ENCODE measurements around the gene VAPA.

VAPA gene

GRCh38 chr18:9951022-9951859 lies 37.4 kb downstream of the VAPA start:
- POLR2A ChIA-PET (ENCODE audit: low non-redundant PET): no interaction called here
- DNase-seq (ENCODE audit: low spot score): peak; percentile 48
- peak; percentile 54 for TF ChIP-seq CTCF (conservative IDR thresholded peaks at IDR 0.05; ENCODE audit: low read depth)
- H3K27ac ChIP-seq: no peak overlapping the region
- CTCF ChIA-PET: interaction anchor here (0.6 to 1.1 kb wide), 3 partner anchors 13 to 631 kb away, joined by 3 read pairs; no protein-coding TSS in a partner anchor

GRCh38 chr18:9952633-9953416 lies 39.0 kb downstream of the VAPA start:
- peak; percentile 50 for DNase-seq (ENCODE audit: low spot score)
- H3K27ac ChIP-seq: peak overlapping the region; percentile 45; the same call in 1 of the 2 replicates
- CTCF ChIA-PET: interaction anchor here (0.6 kb wide), 1 partner anchor 9 kb away, joined by 5 read pairs; no protein-coding TSS in a partner anchor
- no peak for TF ChIP-seq CTCF (conservative IDR thresholded peaks at IDR 0.05; ENCODE audit: low read depth)
- POLR2A ChIA-PET (ENCODE audit: low non-redundant PET): no interaction called here

GRCh38 chr18:9958861-9959399 lies 45.1 kb downstream of the VAPA start:
- no peak for TF ChIP-seq CTCF (conservative IDR thresholded peaks at IDR 0.05; ENCODE audit: low read depth)
- ChIA-PET POLR2A (ENCODE audit: low non-redundant PET) (interaction anchor here (0.5 kb wide), 1 partner anchor 242 kb away, joined by 5 read pairs; no protein-coding TSS in a partner anchor), CTCF (interaction anchor here (0.8 kb wide), 1 partner anchor 275 kb away, joined by 3 read pairs; no protein-coding TSS in a partner anchor)
- no peak for DNase-seq (ENCODE audit: low spot score)
- H3K27ac ChIP-seq: no peak overlapping the region

- CTCF ChIA-PET: no interaction called here
- H3K27ac ChIP-seq: no peak overlapping the region
- DNase-seq (ENCODE audit: low spot score): no peak
- POLR2A ChIA-PET (ENCODE audit: low non-redundant PET): no interaction called here
- no peak for TF ChIP-seq CTCF (conservative IDR thresholded peaks at IDR 0.05; ENCODE audit: low read depth)
Measured at GRCh38 chr18:9959564-9959963, 45.7 kb downstream of the VAPA start.

GRCh38 chr18:9960258-9960904 lies 46.6 kb downstream of the VAPA start:
- TF ChIP-seq CTCF (conservative IDR thresholded peaks at IDR 0.05; ENCODE audit: low read depth): no peak
- DNase-seq (ENCODE audit: low spot score): no peak
- POLR2A ChIA-PET (ENCODE audit: low non-redundant PET): no interaction called here
- H3K27ac ChIP-seq: no peak overlapping the region
- CTCF ChIA-PET: interaction anchor here (0.7 kb wide), 1 partner anchor 12 kb away, joined by 3 read pairs; no protein-coding TSS in a partner anchor

- ChIA-PET POLR2A (ENCODE audit: low non-redundant PET) (no interaction called here), CTCF (interaction anchor here (0.7 kb wide), 1 partner anchor 13 kb away, joined by 3 read pairs; no protein-coding TSS in a partner anchor)
- no peak overlapping the region for H3K27ac ChIP-seq
- TF ChIP-seq CTCF (conservative IDR thresholded peaks at IDR 0.05; ENCODE audit: low read depth): no peak
- no peak for DNase-seq (ENCODE audit: low spot score)
Measured at GRCh38 chr18:9961041-9961440, 47.2 kb downstream of the VAPA start.
